ENCODE data around the gene ARL14EP.

ARL14EP gene

GRCh38 chr11:30322826-30323710, at the start of gene ARL14EP:
ARL14EP (plus strand) TSS chr11:30323104; CDS start chr11:30330949, 7,845 bp downstream.
- DNase-seq: peak; percentile 88

- DNase-seq: no peak
Measured at GRCh38 chr11:30277176-30277575, 45.7 kb upstream of the ARL14EP start.

- no peak for DNase-seq
Measured at GRCh38 chr11:30279796-30280195, 43.1 kb upstream of the ARL14EP start.

GRCh38 chr11:30281476-30282288, 41.2 kb upstream of the ARL14EP start:
- DNase-seq: no peak

GRCh38 chr11:30282289-30282631, 40.6 kb upstream of the ARL14EP start:
- no peak for DNase-seq

GRCh38 chr11:30284836-30285235, 38.1 kb upstream of the ARL14EP start:
- no peak for DNase-seq

GRCh38 chr11:30285416-30286121, 37.3 kb upstream of the ARL14EP start:
- DNase-seq: no peak

- DNase-seq: no peak
Measured at GRCh38 chr11:30291331-30291730, 31.6 kb upstream of the ARL14EP start.

- no peak for DNase-seq
Measured at GRCh38 chr11:30292545-30292944, 30.4 kb upstream of the ARL14EP start.

GRCh38 chr11:30295178-30295885, 27.6 kb upstream of the ARL14EP start:
- DNase-seq: no peak

- no peak for DNase-seq
Measured at GRCh38 chr11:30304620-30305019, 18.3 kb upstream of the ARL14EP start.

- DNase-seq: no peak
Measured at GRCh38 chr11:30310623-30311022, 12.3 kb upstream of the ARL14EP start.

- no peak for DNase-seq
Measured at GRCh38 chr11:30311189-30311588, 11.7 kb upstream of the ARL14EP start.

- no peak for DNase-seq
Measured at GRCh38 chr11:30312243-30312642, 10.7 kb upstream of the ARL14EP start.

- DNase-seq: no peak
Measured at GRCh38 chr11:30313580-30313979, 9.3 kb upstream of the ARL14EP start.

- DNase-seq: no peak
Measured at GRCh38 chr11:30314625-30315024, 8.3 kb upstream of the ARL14EP start.

- DNase-seq: no peak
Measured at GRCh38 chr11:30316237-30316636, 6.7 kb upstream of the ARL14EP start.

- DNase-seq: no peak
Measured at GRCh38 chr11:30317030-30317429, 5.9 kb upstream of the ARL14EP start.

- DNase-seq: no peak
Measured at GRCh38 chr11:30321321-30321720, 1.6 kb upstream of the ARL14EP start.

- DNase-seq: no peak
Measured at GRCh38 chr11:30322191-30322590, 713 bp upstream of the ARL14EP start.

- no peak for DNase-seq
Measured at GRCh38 chr11:30326114-30326778, 3.3 kb downstream of the ARL14EP start.

GRCh38 chr11:30326906-30327305, 4.0 kb downstream of the ARL14EP start:
- DNase-seq: no peak

All from stimulated activated naive CD4-positive, alpha-beta T cell treated with Interleukin-2 at 50 U/mL for 16 hours (primary cell).